Islet of Langerhans (tissue), 1 donor: ENCODE measurements around the gene UGP2.
A peak's percentile ranks its signal among the peaks of the same experiment; 100 is the strongest.
"Not testable (repeated sequence)": the region's sequence is repeated elsewhere in the genome, so short reads cannot be mapped to it uniquely, and the experiment has no call there.

Source experiments
- FAIRE-seq: peaks from one replicate; lab custom pipeline; 2011; peaks lifted over from hg19 to GRCh38; lab: Jason Lieb, UNC

The UGP2 gene

DNA sequence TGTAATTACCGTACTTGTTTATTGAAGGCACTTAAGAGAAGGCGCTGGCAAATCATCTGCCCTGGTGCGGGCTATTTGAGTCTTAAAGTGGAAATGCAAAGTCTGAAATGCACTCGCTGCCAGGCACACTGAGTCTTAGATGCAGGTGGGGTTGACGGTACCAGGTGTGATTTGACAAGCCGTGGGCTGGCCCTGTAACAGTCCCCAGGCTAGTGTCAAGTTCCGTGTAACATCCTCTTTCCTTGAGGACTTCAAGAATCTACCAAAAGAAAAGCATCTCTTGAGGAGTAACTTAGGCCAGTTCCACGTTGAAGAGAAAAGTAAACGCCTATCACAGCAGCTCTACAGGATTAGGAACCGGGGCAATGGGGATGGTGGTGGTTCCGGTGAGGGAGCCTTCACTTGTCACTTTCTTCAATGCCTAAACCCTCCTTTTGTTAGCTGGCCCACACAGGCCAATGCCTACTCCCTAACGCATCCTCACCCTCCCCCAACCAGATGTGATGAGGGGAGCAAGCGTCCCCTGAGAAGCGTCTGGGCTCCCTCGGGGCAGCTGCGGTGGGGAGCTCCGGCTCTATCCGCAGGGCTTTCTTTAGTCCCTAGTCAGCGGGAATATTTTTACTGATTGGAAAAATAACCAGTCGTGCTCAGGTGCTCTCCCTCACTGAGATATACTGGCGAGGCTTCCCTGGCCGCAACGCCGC, 1.5 kb upstream of the UGP2 start:
- FAIRE-seq, result no peak

DNA sequence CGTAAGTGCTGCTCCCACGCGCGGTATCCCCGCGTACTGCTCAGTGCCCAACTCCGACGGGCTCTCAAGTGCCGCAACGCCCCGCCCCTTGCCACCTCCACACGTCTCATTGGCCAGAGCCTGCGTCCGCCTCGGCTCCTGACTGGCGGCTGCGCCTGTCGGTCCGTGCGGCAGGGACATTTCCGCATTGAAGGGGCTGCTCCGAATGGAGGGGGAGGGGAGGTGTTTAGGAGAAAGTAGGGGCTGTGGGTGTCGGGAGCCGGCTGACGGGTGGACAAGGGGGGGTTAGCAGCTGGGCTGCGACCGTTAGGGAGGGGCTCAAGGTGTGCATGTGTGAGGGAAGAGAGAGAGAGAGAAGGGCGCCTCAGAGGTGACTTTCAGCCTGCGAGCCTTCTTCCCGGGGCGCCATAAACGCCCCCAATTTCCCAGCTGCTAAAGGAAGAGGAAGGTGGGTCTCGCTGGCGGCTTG, 877 bp upstream of the UGP2 start:
- no peak for FAIRE-seq

DNA sequence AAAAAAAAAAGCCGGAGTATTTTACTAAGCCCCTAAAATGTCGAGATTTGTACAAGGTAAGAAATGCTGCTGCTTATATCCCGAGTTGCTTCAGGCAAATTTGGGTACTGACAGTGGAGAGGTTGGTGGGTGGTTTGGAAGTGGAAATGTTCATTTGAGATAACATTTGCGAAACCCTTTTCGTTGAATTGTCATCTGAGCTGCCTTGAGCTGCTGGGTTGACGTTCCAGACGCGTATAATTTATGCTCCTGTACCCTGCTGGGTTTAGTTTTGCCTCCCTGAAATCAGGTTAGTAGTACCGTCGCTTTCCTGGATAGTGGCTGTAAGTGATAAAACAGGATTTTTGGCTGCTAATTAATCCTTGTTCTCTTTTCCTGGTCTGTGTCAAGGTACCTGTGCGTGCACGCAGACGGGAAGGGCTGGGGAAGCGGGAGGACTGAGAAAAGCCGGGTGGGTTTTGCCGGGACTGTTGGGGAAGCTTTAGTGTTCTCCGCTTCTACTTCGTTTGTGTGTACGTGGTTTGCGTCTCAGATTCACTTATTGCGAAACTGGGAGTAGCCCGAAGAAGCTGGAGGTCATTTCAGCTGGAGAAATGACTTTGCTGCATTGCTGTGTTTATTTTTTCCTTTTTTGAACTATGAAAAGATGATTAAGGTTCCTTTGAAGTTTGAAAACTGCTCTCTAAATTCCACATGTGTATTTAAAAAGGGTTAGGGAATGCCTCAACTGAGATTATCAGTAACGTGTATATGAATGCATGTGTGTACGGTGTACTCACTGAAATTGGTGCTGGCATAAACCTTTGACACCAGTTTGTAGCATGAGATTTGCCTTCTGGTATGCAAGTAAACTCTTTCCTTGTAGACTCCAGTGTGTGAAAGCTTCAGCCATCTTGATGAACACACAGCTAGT, 709 bp downstream of the UGP2 start:
- FAIRE-seq, result no peak

DNA sequence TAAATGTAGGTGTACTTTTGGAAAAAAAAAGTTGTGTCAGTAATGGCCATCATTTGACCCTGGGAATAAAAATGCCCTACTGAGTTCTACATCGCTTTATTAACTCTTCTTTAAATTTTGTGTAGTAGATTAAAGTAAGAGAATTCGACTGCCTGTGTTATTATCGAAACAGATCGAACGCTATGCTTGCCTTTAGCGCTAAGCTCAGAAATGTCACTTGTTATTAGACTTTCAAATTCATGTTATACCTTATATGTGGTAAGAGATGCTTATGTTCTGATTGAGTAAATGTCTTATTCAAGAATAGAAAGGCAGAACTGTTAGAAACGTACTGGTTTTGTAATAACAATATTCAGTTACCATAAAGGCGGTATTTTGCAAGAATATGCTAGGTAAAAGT, 1.4 kb downstream of the UGP2 start:
- FAIRE-seq, result no peak

DNA sequence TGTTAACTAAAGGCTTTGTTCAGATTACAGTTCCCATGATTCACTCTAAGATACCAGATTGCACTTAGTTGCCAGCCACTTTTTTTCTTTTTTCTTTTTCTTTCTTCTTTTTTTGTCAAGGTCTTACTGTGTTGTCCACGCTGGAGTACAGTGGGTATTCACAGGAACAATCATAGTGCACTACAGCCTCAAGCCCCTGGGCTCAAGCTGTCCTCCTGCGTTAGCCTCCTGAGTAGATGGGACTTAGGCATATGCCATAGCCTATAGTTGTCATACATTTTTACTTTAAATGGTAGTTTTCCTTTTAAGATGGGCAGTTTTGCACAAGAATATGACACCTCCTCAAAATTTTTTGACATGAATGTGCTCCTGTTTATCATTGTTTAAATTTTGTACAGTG, 2.1 kb downstream of the UGP2 start:
- no peak for FAIRE-seq

DNA sequence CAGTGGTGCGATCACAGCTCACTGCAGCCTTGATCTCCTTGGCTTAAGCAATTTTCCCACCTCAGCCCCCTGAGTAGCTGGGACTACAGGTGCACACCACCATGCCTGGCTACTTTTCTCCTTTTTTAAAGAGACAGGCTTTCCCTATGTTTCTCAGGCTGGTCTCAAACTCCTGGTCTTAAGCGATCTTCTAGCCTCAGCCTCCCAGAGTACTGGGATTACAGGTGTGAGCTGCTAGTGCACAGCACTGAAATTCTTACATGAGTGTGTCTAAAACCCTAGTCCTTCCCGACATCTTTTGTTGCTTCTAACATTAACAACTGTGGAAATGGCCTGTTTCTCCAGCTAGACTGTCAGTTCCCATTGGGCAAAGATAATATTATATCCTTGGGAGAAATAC, 2.9 kb downstream of the UGP2 start:
- FAIRE-seq, result no peak

DNA sequence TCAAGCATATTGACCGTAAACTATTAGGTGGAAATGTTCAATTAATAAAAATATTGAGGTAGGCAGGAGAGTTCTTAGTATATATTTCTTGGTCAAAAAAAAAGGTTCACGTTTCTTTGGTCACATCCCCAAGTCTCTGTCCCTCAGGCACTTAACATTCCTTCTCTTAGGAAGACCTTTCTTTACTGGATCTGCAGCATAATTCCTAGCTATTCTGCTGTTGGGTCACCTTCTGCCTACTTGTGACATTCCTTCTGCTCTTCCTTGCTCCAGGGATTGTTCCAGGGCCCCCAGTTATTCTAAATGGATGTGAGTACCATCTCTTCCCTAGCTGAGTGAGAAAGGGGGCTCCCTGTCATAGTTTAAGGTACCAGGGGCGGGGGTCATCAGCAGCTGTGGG, 4.2 kb downstream of the UGP2 start:
- FAIRE-seq, result no peak

DNA sequence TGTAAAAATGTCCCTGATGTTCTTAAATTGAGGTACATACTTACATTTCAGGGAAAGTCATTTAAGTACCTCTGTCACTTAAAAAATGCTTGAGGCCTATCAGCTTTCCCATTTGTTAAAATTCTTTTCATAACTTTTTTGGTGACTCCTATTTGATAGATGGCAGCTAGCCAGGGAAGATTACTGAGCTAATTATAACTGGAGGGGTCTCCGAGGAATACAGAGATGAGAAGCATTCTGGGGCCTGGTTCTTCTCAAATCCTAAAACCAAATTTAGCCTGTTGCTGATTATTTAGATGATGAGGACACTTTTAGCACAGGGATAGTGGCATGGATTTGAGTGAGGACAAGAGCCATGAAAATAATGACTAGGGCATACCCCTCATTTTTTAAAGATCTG, 4.8 kb downstream of the UGP2 start:
- FAIRE-seq, result no peak

DNA sequence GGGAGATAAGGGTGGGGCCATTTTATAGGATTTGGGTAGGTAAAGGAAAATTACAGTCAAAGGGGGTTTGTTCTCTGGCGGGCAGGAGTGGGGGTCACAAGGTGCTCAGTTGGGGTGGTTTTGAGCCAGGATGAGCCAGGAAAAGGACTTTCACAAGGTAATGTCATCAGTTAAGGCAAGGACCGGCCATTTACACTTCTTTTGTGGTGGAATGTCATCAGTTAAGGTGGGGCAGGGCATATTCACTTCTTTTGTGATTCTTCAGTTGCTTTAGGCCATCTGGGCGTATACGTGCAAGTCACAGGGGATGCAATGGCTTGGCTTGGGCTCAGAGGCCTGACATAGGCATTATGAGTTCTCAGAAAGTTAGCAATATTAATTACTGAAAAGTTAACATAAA, 5.9 kb downstream of the UGP2 start:
- not testable (repeated sequence) for FAIRE-seq

DNA sequence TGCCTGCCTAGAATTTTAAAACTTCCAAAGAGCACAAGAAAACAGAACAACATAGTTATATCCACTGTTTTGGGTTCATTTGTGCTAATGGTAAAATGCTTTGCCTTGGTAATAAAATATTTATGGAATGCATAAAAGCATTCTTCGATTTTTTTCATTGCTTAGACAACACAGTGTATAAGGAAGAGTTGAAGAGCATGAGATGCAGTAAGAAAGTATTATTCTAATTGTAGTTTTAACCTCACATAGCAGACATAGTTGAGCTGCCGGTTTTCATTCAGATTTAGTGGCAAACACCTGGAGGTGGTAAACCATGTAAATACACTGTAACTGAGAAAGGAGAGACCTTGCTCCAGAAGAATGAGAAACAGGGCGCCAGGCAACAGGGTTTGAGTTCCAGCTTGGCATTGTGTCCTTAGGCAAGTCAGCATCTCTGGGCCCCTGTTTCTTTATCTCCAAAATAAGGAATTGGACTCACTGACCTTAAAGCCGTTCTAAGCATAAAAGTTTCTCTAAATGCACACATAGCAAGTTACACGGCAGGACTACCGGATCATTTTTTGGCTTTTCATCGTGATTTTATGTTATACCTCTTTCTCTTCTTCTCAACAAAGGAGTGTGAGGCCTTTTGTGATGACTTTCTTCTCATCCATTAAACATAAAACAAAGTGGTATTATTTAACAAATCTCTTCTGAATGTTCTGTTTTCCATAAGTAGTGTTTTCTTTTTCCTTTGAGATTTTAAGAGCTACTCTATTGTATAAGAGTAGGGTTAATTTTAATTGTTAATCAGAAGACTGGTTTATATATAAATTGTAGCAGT, 7.9 kb downstream of the UGP2 start:
- no peak for FAIRE-seq

DNA sequence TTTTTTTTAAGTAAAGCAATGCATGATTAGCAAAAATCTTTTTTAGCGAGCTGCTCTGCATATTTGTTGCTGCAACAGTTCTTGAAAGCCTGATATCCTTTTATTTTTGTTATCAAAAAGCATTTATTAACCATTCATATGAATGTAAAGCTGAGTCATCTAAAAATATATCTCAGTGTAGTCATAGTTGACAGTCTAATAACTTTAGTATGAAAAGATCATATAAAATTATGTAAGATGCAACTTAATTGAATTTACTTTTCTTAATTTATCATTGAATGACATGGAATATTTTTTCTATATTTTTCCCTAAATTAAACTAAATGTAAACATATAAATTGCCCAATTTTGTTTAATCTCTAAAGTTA, 8.5 kb downstream of the UGP2 start:
- no peak for FAIRE-seq

DNA sequence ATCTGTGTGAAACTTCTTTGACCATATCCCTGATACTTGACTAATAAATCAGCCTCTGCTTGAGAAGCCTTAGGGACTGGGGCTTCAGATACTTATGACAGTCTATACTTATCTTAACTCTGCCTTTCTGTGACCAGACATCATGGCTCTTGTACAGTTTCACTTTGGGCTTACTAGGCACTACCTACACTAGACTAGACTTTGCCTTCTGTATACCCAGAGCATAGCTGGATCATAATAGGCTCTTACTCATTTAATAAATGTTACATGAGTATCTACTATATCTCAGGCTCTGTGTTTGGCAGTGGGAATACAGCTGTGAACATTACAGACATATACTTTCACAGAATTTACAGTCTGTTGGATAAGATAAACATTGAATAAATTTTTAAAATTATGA, 9.0 kb downstream of the UGP2 start:
- no peak for FAIRE-seq

DNA sequence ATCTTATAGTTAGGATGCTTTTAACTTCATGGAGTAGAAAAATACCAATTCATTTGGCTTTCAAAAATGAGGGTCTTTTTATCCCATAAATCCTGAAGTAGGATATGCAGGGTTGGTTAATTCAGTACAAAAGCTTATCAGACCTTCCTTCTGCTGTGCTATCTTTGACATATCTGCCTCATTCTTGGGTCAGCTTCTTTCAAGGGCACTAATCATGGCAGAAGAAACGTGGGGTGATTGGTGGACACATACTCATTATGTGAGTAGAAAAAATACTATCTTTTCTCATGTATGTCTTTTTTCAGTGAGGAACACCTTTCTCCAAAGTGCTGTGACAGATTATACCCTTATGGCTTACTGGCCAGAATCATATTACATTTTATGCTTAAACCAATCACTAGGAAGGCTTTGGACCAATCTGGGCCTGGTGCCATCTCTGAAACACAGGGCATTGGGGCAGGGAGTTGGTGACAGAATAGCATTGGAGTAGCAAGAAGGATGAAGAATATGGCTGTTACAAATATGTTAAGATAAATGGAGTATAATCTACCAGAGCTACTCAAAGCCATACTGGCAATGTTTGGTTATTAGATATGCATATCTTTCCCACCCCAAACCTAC, 10.1 kb downstream of the UGP2 start:
- no peak for FAIRE-seq

DNA sequence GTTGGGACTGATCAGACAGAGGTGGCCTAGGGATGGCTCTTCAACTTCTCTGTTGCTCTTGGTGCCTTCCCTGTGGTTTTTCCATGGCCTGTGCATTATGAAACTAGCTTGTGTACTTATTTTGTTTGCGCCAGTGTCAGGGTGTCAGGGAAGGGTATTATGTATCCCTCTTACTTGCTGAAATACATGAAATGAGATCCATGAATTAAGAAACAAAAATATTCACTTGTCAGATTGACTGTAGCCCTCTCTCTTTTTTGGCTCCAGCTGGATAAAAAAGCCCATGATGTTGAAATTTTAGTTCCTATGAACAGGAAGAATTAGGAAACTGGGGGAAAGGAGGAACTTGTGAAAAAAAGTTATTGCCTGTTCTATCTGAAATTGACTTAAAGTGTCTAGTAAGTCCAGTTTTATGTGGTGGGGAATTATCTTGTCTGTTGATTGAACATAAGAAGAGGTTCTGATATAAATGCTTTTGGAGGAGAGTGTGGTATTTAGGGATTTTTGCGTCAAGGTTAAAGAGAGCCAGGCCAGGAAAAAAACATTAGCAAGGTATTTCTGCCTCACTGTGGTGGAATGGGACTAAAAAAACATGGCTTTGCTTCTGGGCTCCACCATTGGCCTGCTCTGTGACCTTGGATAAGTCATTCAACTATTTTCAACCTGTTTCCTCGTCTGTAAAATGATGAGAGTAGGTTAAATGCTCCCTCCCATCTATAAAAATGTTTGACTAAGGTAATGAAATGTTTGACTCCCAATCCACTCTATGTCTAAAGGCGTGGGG, 12.0 kb downstream of the UGP2 start:
- no peak for FAIRE-seq

DNA sequence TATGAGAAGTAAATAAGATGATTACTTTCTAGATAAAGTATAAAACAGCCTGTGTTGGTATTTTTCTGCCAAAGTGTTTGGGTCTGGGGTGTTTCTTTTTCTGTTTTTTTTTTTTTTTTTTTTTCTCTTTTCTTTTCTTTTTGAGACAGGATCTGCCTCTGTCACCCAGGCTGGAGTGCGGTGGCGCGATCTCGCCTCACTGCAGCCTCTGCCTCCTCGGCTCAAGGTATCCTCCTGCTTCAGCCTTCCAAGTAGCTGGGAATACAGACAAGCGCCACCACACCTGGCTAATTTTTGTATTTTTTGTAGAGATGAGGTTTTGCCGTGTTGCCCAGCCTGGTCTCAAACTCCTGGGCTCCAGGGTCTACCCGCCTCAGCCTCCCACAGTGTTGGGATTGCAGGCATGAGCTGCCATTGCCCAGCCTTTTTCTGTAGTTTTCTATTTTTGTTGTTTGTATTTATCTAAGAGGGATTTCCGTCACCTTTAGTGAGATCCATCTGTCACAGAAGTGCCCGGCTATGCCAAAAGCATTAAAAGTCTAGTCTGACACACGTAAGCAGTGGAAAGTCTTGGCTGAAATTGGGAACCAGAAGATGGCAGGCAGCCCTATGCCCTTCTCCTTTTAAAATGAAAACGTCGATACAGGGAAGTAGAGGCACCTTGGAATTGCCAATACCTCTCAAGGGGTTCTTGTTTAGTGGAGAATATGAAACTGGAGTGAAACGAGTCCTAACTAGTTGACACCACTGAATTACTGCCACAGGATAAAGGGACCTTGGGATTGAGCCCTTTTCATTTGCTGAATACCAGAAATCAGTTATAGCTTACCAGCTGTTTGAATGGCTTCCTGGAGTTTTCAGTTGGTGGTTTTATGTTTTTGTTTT, 14.0 kb downstream of the UGP2 start:
- no peak for FAIRE-seq

DNA sequence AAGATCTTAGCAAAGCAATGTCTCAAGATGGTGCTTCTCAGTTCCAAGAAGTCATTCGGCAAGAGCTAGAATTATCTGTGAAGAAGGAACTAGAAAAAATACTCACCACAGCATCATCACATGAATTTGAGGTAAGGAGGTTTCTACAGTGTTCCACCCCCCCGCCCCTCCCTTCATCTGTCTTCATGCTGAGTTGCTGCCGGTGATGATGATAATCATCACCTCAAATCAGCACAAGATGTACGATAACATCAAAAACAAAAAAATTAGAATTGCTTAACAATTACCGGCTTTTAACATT, 14.6 kb downstream of the UGP2 start:
- FAIRE-seq, result no peak

DNA sequence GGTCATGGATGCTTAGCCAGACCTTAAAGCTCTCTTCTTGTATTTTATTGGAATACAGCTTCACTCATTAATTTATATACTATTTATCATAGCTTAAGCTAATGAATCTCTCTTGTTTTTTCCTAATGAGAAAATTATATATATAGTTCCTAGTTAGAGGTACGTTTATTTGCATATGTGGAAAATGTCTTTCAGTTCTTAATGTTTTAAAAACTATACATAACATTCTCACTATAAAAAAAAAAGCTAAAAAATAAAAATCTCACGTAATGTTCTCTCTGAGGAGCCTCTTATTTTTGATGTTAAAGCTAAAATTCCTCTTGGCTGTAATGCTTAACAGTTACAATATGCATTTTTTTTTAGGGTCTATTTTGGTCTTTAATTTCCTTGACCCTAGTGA, 16.6 kb downstream of the UGP2 start:
- FAIRE-seq, result peak; percentile 38

DNA sequence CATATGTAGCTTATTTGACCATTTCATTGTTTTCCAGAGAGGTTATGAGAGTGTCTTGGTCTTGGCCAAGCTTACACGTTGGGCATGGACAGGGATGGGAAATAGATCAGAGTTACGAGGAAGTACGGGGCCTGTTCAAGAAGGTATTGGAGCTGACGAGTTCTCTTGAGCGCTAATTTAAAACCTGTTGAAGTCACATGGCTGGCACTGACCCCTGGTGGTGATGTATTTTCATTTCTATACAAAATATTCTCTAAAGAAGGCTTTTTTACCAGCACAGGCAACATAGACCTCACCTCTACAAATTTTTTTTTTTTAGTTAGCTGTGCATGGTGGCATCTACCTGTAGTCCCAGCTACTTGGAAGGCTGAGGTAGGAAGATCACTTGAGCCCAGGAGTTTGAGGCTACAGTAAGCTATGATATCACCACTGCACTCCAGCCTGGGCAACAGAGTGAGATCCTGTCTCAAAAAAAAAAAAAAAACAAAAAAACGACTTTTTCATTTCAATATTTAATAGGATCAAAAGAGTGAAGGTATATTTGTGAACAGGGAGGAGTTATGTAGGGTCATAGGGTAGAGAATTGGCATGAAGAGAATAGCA, 19.6 kb downstream of the UGP2 start:
- peak; percentile 95 for FAIRE-seq

DNA sequence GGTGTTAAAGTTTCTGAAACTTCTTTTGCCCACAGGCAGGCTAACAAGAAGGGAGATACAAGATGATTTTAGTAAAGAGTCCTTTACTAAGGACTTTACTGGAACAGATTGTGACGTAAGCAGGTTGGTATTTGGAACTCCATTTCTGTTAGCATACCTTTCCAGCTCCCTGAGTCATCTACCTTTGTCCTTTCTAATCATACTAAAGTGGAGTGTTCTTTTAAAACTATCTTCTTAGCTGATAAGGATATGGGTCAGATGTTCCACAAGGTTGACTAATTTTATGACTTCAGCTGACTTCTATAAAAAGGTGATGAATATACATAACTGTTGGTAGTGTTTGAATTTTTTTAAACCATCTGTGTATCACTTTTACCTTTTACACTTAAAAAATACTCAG, 21.1 kb downstream of the UGP2 start:
- FAIRE-seq, result peak; percentile 90

DNA sequence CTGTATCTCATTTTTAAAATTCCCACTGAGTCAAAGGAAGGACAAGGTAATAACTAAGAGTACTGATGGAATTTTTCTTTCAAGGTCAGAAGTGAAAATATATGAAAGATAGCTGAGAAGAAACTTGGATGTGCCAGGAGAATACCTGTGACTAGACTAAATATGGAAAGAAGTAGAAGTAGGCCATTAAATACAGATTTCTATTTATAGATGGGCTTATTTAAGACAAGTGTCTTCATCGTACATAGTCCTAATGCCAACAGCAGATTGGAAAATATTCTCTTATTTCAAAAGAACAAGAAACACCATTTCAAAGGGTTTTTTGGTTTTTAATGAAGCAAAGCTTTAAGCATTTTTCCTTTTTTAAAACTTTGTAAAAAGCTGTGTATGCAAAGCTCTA, 22.0 kb downstream of the UGP2 start:
- FAIRE-seq, result no peak
